Fibroblast of pulmonary artery (primary cell): Measurements from ENCODE around the gene PDPK1.
A peak's percentile ranks its signal among the peaks of the same experiment; 100 is the strongest.

Experiments
- DNase-seq: peaks from one replicate; pipeline ENCODE4 v3.0.0-alpha.2; 2010; ENCODE audit warnings: low read depth
- H3K4me3 ChIP-seq: replicated peaks from 2 replicates; pipeline ENCODE4 v1.5.1; 2011; ENCODE audit warnings: low read depth, mild to moderate bottlenecking, control low read depth, low read length, moderate library complexity
- CTCF ChIP-seq: IDR thresholded peaks from 2 replicates; pipeline ENCODE4 v1.5.1; 2011; ENCODE audit warnings: mild to moderate bottlenecking, control low read depth, low read length, inconsistent platforms; ENCODE audit errors: missing control alignments

Gene PDPK1

DNA sequence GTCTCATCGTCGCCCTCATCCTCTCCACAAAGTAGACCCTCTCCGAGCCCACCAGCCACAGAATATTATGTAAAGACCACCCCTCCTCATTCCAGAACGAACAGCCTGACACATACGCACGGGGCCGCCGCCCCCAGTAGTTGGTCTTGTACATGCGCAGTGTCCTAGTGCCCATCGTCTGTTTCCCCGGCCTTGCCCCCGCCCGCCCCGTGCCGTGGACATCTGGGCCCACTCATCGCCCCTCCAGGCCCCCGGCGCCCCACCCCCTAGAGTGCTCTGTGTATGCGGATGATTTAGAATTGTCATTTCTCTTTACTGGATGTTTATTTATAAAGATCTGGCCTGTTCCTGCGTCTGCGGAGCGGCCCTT lies 18.1 kb upstream of the PDPK1 start:
- no peak for TF ChIP-seq CTCF
- peak overlapping the region; percentile 37 for H3K4me3 ChIP-seq
- no peak for DNase-seq

GRCh38 chr16:2520097-2520783 lies 17.6 kb upstream of the PDPK1 start, which contains the start of gene AMDHD2:
TSS of gene AMDHD2 (plus strand) at chr16:2520371. CDS start at chr16:2520459, 88 bp downstream.
- H3K4me3 ChIP-seq: peak within 1 kb of the TSS; percentile 76
- DNase-seq: peak; percentile 91
- TF ChIP-seq CTCF: no peak

DNA sequence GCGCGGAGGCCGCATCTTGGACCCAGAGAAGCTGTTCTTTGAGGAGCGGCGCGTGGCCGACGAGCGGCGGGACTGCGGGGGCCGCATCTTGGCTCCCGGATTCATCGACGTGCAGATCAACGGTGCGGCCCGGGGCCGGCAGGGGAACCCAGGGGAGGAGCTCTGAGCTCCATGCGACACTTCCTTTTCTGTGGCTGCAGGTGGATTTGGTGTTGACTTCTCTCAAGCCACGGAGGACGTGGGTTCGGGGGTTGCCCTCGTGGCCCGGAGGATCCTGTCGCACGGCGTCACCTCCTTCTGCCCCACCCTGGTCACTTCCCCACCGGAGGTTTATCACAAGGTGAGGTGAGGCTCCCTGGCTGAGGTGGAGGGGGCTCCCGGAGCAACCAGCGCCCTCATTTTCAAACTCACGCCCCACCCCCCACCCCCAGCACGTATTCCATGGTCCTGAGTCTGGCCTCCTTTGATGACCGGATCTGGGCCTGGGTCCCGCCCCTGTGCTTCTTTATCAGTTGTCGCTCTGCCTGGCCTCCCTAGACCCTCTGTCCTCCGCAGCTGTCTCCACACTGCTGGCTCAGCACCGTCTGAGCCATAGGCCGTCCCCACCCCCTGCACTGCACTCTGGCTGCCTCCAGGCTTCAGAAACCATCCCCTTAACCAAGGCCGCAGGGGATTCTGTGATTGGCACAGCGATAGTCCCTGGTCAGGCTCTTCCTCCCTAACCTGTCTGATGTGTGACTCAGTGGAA lies 16.9 kb upstream of the PDPK1 start:
- no peak for TF ChIP-seq CTCF
- DNase-seq: no peak
- peak overlapping the region; percentile 76 for H3K4me3 ChIP-seq

- no peak for DNase-seq
- no peak overlapping the region for H3K4me3 ChIP-seq
- TF ChIP-seq CTCF: no peak
Measured at GRCh38 chr16:2523801-2524231, 14.0 kb upstream of the PDPK1 start.

DNA sequence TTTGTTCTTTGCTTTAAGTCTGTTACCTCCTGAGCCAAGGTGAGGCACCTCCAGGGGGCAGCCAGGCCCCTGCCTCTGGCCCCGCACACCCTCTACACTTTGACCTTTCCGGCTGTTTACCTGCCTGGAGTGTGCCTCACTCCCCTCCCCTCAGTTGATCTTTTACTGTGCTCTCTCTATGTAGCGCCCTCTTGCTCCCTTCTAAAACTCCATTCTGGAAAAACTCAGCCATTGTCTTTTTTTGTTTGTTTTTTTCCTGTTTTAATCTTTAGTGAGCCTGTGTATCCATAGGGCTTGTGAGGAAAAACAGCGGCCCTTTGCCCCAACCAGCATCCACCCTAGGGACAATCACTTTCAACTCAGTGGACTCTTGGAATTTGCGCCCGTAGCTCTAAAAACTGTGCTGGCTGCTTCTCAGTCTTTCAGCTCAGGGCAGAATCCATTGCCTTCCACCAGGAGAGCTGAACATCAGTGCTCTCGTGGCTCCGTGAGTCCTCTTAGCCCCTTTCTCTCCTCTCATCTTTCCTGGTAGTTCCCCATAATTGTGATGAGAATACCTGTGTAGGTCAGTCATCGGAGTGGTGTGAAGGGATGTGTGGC lies 13.4 kb upstream of the PDPK1 start:
- H3K4me3 ChIP-seq: no peak overlapping the region
- no peak for DNase-seq
- TF ChIP-seq CTCF: no peak

GRCh38 chr16:2526135-2526534 lies 11.7 kb upstream of the PDPK1 start:
- no peak for DNase-seq
- no peak for TF ChIP-seq CTCF
- no peak overlapping the region for H3K4me3 ChIP-seq
